Stimulated activated CD4-positive, alpha-beta T cell treated with anti-CD3 and anti-CD28 coated beads, Interleukin-2, amount 100 ng/mL, for 48 hours (primary cell): ENCODE data around the gene ATG16L2.
"Not testable (repeated sequence)": the region's sequence is repeated elsewhere in the genome, so short reads cannot be mapped to it uniquely, and the experiment has no call there.

Experiments
- DNase-seq, 2 donors: peaks; one replicate each; pipeline ENCODE4 v3.0.0-alpha.2; 2020

ATG16L2 gene

GRCh38 chr11:72850832-72851231 lies 36.6 kb downstream of the ATG16L2 start:
- no peak for DNase-seq

- no peak for DNase-seq
These were observed 37.5 kb downstream of the ATG16L2 start for GRCh38 chr11:72851726-72852125.

- DNase-seq = no peak
These were observed 41.9 kb downstream of the ATG16L2 start for GRCh38 chr11:72856065-72856464.

GRCh38 chr11:72856551-72857345 lies 42.5 kb downstream of the ATG16L2 start:
- no peak for DNase-seq

- not testable (repeated sequence) for DNase-seq
These were observed 44.1 kb downstream of the ATG16L2 start for GRCh38 chr11:72858267-72858666.

- no peak for DNase-seq
These were observed 44.9 kb downstream of the ATG16L2 start for GRCh38 chr11:72859126-72859525.

GRCh38 chr11:72860010-72860409 lies 45.8 kb downstream of the ATG16L2 start:
- DNase-seq = no peak

- DNase-seq = no peak
These were observed 46.4 kb downstream of the ATG16L2 start for GRCh38 chr11:72860592-72860991.

GRCh38 chr11:72863091-72863490 lies 48.9 kb downstream of the ATG16L2 start:
- DNase-seq = no peak

- no peak for DNase-seq
These were observed 49.7 kb downstream of the ATG16L2 start for GRCh38 chr11:72863916-72864315.

- DNase-seq = no peak
These were observed 50.8 kb downstream of the ATG16L2 start for GRCh38 chr11:72864702-72865655.

- no peak for DNase-seq
These were observed 53.8 kb downstream of the ATG16L2 start for GRCh38 chr11:72867970-72868369.

- no peak for DNase-seq
These were observed 55.6 kb downstream of the ATG16L2 start for GRCh38 chr11:72869831-72870230.

- no peak for DNase-seq
These were observed 56.9 kb downstream of the ATG16L2 start for GRCh38 chr11:72871119-72871518.

GRCh38 chr11:72872012-72872411 lies 57.8 kb downstream of the ATG16L2 start:
- no peak for DNase-seq

- DNase-seq = no peak
These were observed 61.5 kb downstream of the ATG16L2 start for GRCh38 chr11:72875736-72876135.

GRCh38 chr11:72876147-72876546 lies 61.9 kb downstream of the ATG16L2 start:
- no peak for DNase-seq
